A673 (cell line): ENCODE results near the gene VPS16.

ENCODE experiments used
- CTCF ChIP-seq: fragments of 300-800, 200-600 bp; sonication (generic); conservative IDR thresholded peaks from 2 replicates; pipeline ENCODE4 v1.5.1; 2017; ENCODE audit warnings: low read depth, mild to moderate bottlenecking, antibody characterized with exemption, low read length, moderate library complexity, mixed read lengths
- EZH2 ChIP-seq: fragments of 200-600 bp; sonication (generic); IDR thresholded peaks from 2 replicates; pipeline ENCODE4 v1.6.1; 2017; ENCODE audit warnings: borderline replicate concordance, low read depth, mild to moderate bottlenecking, mixed read lengths, antibody characterized with exemption, low read length; ENCODE audit not compliant: poor library complexity, severe bottlenecking

- TF ChIP-seq EZH2 (no peak), CTCF (no peak)
These were observed 7.3 kb downstream of the VPS16 start for GRCh38 chr20:2847802-2848201.
